ENCODE data around the gene SRRD. TPM values are rescaled to one million over a fixed set of nuclear protein-coding genes. Genes with fewer than 3 reads are reported as not detected.

The SRRD gene
- total RNA-seq, 6 donors from 2014 or later: 6.2 to 25.9 (median 11.3) TPM

DNA sequence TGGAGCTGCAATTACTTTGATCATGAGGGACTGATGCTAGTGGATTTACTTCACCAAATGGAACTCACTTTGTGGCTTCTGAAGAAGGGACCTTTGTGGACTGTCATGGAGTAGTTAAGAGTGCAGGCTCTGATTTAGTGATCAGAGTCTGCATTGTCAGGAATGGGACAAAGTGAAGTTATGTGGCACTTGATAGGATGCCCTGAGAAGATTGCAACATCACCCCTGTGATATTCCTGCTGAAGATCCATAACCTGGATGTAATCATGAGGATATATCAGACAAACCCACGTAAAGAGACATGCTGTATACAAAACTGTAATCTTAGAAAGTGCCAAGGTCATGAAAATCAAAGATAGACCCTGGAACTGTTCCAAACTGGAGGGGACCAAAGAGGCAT, 30.2 kb downstream of the SRRD start:
- ATAC-seq (ENCODE audit: low FRiP score in 2 of 2) (no peak), DNase-seq (no peak)
- Histone ChIP-seq H3K36me3 (peaks cover 6 to 17% (median 13%) of the 10 kb centered on the region in 4 donors), H3K4me1 (peaks cover 18 to 32% (median 19%) of the 10 kb centered on the region in 4 donors), H3K27ac (no peak overlapping the region), H3K4me3 (no peak overlapping the region), H3K27me3 (no peaks in the 10 kb centered on the region), H3K9me3 (no peaks in the 10 kb centered on the region)
- WGBS, 2 donors: 55 to 57% methylated on average over 1 of the region's 1 CpG
- TF ChIP-seq POLR2A (IDR thresholded peaks at IDR 0.05) (no peak), CTCF (IDR thresholded peaks at IDR 0.05) (no peak), POLR2AphosphoS5 (IDR thresholded peaks at IDR 0.05) (no peak), EP300 (IDR thresholded peaks at IDR 0.05) (no peak)

DNA sequence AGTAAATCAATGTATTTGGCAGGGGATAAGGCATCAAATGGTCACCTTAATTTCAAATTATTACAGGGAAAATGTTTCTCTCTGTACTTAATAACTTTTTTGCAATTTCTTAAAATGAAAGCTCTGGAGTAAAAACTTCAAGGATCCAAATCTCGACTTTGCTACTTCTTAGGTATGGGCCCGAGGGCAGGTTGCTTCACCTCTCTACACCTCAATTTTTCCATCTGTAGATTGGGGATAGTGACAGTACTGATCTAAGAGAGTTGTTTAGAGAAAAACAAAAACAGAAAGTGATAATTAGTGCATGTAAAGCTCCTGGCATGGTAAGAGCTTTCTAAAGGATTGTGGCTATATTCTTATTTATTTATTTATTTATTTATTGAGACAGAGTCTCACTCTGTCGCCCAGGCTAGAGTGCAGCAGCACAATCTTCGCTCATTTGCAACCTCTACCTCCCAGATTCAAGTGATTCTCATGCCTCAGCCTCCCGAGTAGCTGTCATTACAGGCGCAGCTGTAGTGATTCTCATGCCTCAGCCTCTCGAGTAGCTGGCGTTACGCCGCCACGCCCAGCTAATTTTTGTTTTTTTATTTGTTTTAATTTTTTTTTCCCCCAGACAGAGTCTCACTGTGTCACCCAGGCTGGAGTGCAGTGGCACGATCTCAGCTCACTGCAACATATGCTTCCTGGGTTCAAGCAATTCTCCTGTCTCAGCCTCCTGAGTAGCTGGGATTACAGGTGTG, 30.9 kb downstream of the SRRD start:
- Histone ChIP-seq H3K27me3 (no peaks in the 10 kb centered on the region), H3K4me3 (no peak overlapping the region), H3K4me1 (peaks cover 18 to 32% (median 19%) of the 10 kb centered on the region in 4 donors), H3K27ac (no peak overlapping the region), H3K36me3 (peaks cover 2 to 9% (median 6%) of the 10 kb centered on the region in 4 donors), H3K9me3 (no peaks in the 10 kb centered on the region)
- DNase-seq: no peak
- WGBS, 2 donors: 92 to 93% methylated on average over 12 of the region's 12 CpGs
- no peak for ATAC-seq (ENCODE audit: low FRiP score in 2 of 2)
- no peak for TF ChIP-seq EP300 (IDR thresholded peaks at IDR 0.05)
- no peak for TF ChIP-seq CTCF (IDR thresholded peaks at IDR 0.05)
- TF ChIP-seq POLR2A (IDR thresholded peaks at IDR 0.05): no peak

GRCh38 chr22:26515931-26516330, 32.3 kb downstream of the SRRD start:
- peaks cover 15 to 27% (median 16%) of the 10 kb centered on the region in 4 donors for H3K4me1 ChIP-seq
- TF ChIP-seq POLR2A (IDR thresholded peaks at IDR 0.05): no peak
- no peak for TF ChIP-seq EP300 (IDR thresholded peaks at IDR 0.05)
- no peak for TF ChIP-seq CTCF (IDR thresholded peaks at IDR 0.05)
- no peak for TF ChIP-seq POLR2AphosphoS5 (IDR thresholded peaks at IDR 0.05)

GRCh38 chr22:26516503-26516902, 32.8 kb downstream of the SRRD start:
- 56 to 67% methylated on average over 1 of the region's 1 CpG for WGBS, 2 donors
- TF ChIP-seq POLR2AphosphoS5 (IDR thresholded peaks at IDR 0.05): no peak
- no peak for TF ChIP-seq POLR2A (IDR thresholded peaks at IDR 0.05)
- no peak for TF ChIP-seq EP300 (IDR thresholded peaks at IDR 0.05)
- TF ChIP-seq CTCF (IDR thresholded peaks at IDR 0.05): no peak

More at GRCh38 chr22:26515931-26516330, 32.3 kb downstream of the SRRD start:
- ATAC-seq (ENCODE audit: low FRiP score in 2 of 2) (no peak), DNase-seq (no peak)
- Histone ChIP-seq H3K27ac (no peak overlapping the region), H3K27me3 (no peaks in the 10 kb centered on the region), H3K9me3 (no peaks in the 10 kb centered on the region), H3K36me3 (no peaks in the 10 kb centered on the region), H3K4me3 (no peak overlapping the region)
- WGBS, 2 donors: 91% methylated on average over 3 of the region's 3 CpGs

DNA sequence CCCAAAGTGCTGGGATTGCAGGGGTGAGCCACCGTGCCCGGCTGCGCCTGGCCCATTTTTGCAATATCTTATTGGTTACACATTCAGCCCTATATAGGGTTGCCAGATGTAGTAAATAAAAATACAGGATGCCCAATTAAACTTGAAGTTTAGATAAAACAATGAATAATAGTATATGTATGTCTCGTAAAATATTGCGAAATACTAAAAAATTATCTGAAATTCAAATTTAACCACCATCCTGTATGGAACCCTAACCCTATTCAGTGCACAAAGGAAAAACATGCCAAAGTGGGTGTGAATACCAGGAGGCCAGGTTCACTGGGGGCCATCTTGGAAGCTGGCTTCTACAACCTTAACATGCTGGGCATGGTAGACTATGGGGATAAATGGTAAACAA, 33.8 kb downstream of the SRRD start:
- no peak overlapping the region for H3K27ac ChIP-seq
- H3K36me3 ChIP-seq: peaks cover 0 to 2% (median 0%) of the 10 kb centered on the region in 4 donors
- H3K9me3 ChIP-seq: no peaks in the 10 kb centered on the region
- DNase-seq (no peak), ATAC-seq (ENCODE audit: low FRiP score in 2 of 2) (no peak)
- TF ChIP-seq CTCF (IDR thresholded peaks at IDR 0.05) (no peak), EP300 (IDR thresholded peaks at IDR 0.05) (no peak), POLR2A (IDR thresholded peaks at IDR 0.05) (no peak), POLR2AphosphoS5 (IDR thresholded peaks at IDR 0.05) (no peak)
- peaks cover 6 to 16% (median 8%) of the 10 kb centered on the region in 4 donors for H3K4me1 ChIP-seq
- H3K4me3 ChIP-seq: no peak overlapping the region
- WGBS, 2 donors: 92 to 96% methylated on average over 5 of the region's 5 CpGs
- H3K27me3 ChIP-seq: no peaks in the 10 kb centered on the region

More at GRCh38 chr22:26516503-26516902, 32.8 kb downstream of the SRRD start:
- Histone ChIP-seq H3K4me1 (peaks cover 9 to 22% (median 12%) of the 10 kb centered on the region in 4 donors), H3K27me3 (no peaks in the 10 kb centered on the region), H3K36me3 (no peaks in the 10 kb centered on the region), H3K9me3 (no peaks in the 10 kb centered on the region), H3K4me3 (no peak overlapping the region), H3K27ac (no peak overlapping the region)
- ATAC-seq (ENCODE audit: low FRiP score in 2 of 2) (no peak), DNase-seq (no peak)

Measured in upper lobe of left lung (tissue), 6 donors.